ENCODE data around the gene ENO4.

DNA sequence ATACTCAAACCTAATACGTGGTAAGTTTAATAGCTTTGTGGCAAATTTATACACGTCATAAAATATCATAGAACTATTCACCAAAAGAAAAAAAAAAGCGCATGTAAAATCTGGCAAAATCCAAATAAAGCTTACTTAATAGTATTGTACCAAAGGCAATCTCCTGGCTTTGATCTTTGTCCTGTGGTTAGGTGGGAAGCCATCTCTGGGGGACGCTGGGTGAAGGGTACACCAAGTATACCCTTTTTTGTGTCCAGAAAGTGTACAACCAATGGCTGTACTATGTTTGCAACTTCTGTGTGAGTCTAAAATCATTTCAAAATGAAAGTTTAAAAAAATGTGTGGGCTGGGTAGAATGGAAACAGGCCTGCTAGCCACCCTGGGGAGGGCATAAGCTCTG is 47.6 kb upstream of the ENO4 start:
- TF ChIP-seq, protein P1, sequence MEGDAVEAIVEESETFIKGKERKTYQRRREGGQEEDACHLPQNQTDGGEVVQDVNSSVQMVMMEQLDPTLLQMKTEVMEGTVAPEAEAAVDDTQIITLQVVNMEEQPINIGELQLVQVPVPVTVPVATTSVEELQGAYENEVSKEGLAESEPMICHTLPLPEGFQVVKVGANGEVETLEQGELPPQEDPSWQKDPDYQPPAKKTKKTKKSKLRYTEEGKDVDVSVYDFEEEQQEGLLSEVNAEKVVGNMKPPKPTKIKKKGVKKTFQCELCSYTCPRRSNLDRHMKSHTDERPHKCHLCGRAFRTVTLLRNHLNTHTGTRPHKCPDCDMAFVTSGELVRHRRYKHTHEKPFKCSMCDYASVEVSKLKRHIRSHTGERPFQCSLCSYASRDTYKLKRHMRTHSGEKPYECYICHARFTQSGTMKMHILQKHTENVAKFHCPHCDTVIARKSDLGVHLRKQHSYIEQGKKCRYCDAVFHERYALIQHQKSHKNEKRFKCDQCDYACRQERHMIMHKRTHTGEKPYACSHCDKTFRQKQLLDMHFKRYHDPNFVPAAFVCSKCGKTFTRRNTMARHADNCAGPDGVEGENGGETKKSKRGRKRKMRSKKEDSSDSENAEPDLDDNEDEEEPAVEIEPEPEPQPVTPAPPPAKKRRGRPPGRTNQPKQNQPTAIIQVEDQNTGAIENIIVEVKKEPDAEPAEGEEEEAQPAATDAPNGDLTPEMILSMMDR (IDR thresholded peaks at IDR 0.05 in 2 of 3, conservative IDR thresholded peaks at IDR 0.05 in 1 of 3; ENCODE audit: borderline replicate concordance in 1 of 3, insufficient read depth in 1 of 3, low read depth in 2 of 3, low read length in 2 of 3) = no peak
- TF ChIP-seq ZFX (IDR thresholded peaks at IDR 0.05) = no peak
- TF ChIP-seq, protein P2, sequence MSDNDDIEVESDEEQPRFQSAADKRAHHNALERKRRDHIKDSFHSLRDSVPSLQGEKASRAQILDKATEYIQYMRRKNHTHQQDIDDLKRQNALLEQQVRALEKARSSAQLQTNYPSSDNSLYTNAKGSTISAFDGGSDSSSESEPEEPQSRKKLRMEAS (IDR thresholded peaks at IDR 0.05) = no peak
- TF ChIP-seq JUND (IDR thresholded peaks at IDR 0.05) = no peak
- TF ChIP-seq EGR1 (IDR thresholded peaks at IDR 0.05; ENCODE audit: low read depth) = no peak
- TF ChIP-seq POLR2A (IDR thresholded peaks at IDR 0.05; ENCODE audit: borderline replicate concordance, extremely low read depth, insufficient read depth, insufficient read length) = no peak

Measured in HCT116 (cell line).